Activated CD8-positive, alpha-beta memory T cell treated with anti-CD3 and anti-CD28 coated beads for 24 hours (primary cell): ENCODE data around the gene SAMD8.

Experiments used
- DNase-seq: peaks from one replicate; pipeline ENCODE4 v3.0.0-alpha.2; 2020

SAMD8 gene

DNA sequence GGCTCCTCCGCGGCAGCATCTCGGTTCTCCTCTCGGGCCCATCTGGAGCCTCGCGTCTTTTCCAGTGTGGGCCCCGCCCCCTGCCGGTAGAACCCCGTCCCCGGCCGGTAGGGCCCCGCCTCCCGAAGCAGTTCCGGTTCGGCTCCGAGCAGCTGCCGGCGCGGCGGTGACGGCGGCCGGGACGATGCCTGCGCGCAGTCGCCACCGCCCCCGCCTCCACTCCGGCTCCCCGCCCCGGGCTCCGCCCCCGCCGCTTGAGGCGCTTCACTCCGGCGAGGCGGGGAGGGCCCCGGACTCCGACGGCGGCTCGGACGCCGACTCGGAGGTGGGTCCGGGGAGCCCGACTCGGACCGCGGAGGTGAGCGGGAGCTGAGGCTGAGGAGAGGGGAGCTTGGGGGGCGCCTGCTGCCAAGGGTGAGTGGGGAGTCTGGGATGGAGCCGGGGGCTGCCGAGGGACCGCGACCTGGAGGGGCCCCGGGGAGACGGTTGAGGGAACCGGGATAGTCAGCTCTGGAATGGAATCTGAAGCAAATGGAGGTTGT is at the start of gene SAMD8:
TSS of gene SAMD8 (plus strand) at position 292 of the 542 bp plus-strand sequence. CDS start 38,873 bp downstream, outside the sequence.
- DNase-seq = peak; percentile 98

DNA sequence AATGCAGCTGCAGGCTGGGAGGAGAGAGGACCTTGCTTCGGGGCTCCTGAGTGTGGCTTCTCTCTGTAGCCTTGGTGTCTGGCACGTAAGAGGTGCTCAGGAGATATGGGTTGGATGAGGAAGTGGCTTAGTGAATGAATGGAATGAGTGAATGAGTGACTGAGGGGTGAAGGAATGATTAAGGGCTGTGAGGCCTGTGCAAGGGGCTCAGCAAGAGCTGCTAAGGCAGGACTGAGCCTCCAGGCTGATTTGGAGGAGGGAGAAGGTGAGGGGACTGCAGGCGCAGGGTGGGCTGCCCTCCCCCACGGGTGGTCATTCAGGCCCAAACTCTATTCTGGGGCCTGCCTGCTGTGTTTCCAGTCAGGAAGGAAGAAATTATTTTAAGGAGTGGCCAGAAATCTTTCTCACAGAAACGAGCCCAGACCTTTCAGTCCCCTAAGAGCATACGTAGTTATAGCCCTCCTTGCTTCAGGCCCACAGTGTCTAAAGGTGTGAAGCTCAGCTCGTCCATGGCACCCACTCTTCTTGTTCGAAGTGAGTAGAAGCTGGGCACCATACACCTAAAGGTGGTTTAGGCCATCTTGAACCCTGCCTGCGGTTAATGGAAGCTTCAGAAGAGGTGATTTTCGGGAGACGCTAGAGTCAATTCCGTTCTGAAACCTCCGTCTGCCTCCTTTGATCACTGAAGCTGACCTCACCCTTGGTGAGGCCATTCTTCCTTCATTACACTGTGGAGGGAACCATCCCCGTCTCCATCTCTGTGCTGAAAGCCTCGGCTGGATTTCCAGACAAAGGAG is 49.5 kb upstream of the SAMD8 start:
- DNase-seq = no peak

DNA sequence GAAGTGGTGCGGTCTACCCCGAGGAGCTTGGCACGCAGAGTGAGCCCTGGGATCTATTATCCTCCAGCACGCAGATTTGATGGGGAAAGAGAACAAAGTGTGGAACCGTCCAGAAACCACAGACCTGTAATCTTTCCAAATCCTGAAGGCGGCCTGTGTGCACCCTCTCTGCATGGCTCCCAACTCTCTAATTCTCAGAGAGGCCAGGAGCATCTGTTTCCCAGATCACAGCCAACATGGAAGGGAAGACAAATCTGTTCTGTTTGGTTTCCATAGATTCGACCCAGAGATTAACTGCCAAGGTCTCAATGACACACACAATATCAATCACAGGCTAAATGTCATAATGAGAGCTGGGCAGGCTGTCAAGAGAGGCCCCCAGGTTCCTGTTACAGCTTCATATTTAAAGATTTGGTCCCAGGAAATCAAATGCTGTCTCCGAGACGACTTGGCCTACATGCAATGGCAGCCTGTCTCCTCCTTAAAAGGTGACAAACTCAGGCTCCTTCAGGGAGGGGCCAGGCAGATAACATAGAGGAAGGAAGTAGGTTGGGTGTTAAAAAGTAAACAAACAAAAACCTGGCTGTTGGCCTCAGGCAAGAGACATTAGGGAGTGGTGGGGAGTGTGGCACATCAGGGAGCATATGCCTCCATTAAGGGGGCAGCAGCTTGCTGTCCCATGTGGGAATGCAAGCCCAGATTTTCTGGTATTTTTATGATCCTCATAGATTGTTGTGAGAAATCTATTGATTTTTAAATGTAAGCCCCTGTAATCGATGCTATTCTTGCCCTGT is 48.8 kb upstream of the SAMD8 start:
- DNase-seq = no peak

DNA sequence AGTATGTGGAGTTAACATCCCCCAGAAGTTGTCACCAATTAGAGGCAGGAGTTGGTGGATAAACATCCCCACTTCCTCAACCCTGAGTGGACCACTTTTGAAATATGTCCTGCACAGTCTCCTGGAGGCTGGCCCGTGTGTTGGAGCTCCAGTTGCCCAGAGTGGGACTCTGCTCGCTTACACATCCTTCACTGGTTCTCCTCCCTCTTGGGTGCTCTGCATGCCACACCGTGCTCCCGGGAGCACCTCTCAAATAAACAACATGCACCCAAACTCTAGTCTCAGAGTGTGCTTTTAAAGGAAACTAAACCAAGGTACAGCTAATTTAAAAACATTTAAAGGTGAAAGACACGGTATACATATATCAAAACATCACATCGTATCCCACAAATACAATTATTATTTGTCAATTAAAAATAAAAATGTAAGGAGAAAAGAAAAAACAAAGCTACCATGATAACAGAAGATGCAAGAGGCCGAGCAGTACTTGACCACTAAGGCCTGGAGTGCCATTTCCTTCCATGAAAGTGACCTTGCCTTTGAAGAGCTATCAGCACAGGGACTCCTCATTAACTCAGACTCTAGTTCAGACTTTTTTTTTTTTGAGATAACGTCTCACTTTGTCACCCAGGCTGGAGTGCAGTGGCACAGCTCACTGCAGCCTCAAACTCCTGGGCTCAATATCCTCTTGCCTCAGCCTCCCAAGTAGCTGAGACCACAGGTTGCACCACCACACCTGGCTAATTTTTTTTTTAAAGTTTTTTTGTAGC is 47.8 kb upstream of the SAMD8 start:
- no peak for DNase-seq

DNA sequence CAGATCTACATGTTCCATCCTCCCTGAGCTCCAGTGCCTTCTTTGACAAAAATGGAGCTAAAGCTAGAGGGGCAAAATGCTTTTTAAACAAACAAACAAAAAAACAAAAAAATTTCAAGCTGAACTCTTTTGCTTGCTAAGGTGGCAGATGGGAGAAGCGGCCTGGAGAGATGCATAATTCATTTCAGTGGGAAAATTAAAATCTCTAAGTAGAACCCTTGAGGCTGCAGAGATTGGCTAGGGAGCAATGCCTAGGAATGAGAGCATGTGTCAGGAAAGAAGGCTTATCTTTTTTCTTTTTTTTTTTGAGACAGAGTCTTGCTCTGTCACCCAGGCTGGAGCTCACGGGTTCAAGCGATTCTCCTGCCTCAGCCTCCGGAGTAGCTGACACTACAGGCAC is 46.4 kb upstream of the SAMD8 start:
- no peak for DNase-seq

DNA sequence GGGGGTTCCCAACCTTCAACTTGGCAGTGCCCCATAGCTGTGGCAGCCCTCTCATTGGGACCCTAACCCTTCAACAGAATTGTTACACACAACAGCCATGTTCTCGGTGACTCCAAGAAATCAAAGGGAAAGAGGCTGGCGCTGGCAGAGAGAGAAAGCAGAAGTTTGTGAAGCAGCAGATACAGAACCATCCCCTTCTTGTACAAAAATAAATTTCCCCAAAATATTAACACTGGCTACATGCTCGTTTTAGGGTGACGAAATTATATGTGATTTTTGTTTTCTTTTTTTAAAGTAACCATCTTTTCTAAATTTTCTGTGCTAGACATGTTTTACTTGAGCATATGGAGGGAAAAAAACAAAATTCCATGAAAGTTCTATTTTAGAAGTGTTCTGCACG is 45.2 kb upstream of the SAMD8 start:
- DNase-seq = no peak

DNA sequence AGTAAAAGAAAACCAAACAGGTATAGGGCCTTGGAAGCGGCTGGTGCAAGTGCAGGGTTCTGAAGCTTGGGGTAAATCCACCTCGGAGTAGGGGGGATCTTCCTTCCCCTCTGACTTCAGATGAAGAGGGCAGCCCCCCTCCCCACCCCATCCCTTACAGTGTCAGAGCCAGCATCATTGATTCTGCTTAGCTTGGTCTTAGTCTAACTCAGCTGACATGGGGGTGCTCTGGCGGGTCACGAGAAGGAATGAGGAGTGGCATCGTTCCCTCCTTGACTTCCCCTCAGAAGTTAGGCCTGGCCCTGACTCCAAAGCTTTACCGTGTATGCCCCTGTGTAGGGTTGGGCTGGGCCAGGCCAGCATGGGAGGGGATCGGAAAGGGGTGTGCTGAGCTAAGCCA is 44.2 kb upstream of the SAMD8 start:
- DNase-seq = no peak

DNA sequence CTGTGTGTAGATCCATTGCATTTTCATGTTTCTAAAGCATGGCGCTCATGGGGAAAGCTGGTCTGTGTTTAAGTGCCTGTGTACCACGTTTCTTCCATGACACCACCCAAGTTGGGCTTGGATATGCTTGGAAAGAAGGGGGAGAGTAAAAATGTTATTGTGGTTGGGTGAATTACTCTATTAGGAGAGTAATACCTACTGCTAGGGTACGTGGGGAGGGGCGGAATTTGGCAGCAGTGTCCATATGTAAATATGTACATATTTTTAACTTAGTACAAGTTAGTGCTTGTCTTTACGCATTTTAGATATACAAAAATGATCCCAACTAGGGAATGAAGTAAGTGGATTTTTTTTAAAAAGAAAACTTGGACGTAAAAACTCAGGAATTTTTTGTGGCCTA is 42.9 kb upstream of the SAMD8 start:
- no peak for DNase-seq

DNA sequence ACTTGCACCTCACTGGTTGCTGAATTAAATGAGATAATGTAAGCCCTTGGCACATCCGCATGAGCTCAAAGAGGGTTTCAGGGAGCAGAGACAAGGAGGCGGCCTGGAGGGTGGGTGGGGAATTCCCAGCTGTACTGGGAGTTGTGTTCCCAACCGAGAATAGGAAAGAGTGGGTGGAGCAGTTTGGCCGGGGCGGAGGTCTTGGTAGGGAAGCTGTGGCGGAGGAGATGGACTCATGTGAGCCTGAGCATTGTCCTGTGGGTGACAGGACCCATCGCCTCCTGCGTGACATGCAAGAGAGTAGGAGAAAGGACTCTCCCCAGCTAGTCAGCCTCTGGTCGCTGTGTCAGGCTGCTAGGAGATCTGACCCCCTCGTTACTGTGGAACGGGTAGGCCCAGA is 41.0 kb upstream of the SAMD8 start:
- DNase-seq = no peak

DNA sequence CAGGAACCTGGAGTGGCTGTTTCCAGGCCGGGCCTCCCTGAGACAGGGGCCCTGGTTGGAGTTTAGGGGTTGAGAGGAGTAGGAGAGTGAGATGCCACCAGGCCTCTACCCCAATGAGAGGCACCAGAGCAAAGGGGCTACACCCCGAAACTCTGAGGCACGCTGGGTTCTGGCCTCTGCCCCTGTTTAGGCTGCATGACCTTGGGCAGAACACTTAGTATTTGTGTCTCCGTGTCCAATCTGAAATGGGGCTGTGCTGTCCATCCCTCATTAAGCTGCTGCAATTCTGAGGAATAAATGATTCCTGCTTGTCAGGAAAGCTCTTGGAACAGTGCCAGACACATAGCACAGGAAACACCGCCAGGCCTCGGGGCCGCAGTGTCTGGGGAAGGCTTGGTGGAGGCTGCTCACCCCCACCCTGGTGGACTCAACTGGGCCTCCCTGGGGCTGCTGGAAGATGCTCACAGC is 40.5 kb upstream of the SAMD8 start:
- DNase-seq = no peak

DNA sequence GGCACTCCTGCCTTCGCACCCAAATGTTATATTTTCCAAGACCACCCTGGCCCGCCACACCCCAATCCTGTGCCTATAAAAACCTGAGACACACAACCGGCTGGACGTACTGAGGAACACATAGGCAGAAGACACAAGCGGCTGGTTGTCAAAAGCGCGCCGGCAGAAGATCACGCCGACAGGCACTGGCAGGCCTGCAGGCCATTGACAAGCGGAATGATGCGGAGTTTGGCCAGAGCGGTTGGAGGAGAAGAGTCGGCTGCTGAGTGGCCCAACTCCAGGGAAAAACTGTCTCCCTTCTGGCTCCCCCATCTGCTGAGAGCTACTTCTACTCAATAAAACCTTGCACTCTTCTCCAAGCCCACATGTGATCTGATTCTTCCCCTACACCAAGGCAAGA is 39.7 kb upstream of the SAMD8 start:
- peak; percentile 38 for DNase-seq

DNA sequence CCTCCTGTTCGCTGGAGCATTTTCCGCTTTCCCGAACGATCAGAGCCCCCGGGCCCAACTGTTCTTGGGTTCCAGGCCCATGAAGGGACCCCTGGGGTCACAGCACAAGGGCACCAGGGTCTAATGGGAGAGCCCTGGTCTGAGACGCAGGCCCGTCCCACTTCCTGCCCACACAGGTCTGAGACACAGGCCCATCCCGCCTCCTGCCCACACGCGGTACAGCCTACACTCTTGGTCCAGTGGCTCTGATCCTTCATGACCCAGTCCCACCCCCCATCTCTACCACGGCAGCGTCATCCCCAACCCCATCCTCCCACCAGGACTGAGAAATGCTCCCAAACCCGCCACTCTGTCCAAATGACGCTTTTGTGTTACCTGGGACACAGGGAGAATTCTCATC is 38.7 kb upstream of the SAMD8 start:
- DNase-seq = no peak

DNA sequence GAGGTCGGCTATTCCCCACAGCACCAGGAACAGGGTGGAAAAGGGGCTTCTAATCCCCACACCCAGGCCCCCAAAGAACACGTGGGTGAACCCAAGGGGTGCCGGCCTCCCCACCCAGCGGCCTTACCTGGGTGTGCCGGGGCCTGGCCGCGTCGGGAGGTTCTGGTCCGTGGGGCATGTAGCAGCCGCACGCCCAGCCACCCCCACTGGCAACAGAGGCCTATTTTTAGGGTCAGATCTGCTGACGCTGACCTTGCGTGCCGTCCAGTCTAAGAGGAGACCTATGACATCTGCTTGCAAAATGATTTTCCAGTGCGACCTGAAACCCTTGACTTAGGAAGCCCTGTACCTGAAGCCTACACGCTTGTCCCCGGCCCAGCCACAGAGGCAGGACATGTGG is 38.0 kb upstream of the SAMD8 start:
- peak; percentile 30 for DNase-seq

DNA sequence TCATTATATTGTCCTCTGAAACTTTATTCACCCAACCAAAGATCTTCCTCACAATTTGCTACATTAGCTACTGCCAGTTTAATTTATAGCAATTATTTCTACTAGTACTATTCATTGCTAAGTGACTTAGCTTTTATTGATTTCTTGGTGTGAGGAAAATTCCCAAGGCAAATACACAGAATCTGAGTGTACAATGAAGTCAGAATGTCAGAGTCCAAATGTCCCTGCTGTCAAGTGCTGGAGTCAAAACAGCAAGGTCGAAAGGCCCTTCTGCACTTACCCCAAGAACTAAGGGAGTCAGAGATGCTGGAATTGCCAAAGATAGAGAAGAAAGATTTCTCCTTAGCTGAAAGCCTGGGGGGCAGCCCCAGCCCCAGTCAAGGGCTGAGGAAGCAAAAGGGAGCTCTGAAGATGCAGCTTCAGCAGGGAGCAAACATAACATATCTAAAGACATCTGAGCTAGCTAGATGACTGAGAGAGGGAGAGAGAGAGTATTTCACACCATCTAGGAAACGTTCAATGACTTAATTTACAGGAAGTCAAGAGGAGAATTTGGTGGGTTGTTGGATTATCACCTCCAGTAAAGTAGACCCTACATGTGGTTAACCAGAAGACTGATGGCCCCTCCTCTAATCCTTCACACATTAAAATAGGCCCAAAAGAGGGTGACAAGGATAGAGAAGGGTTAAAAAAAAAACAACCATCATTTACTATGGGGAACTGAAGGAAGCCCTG is 36.6 kb upstream of the SAMD8 start:
- DNase-seq = peak; percentile 41

DNA sequence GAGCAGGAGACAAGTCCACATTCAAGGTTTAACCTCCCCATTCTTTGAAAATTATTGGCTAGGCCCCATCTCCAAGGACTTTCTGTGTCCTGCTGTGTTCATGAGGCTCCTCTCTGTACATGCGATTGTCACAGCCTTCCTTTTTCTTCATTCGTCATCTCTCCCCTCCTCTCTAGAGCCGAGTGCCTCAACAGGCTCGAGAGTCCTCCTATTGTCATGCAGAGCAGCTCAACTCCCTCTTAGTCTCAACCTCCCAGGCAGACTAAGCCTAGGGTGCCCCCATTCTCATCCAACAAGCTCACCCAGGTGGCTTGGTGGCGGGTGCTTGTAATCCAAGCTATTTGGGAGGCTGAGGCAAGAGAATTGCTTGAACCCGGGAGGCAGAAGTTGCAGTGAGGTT is 35.1 kb upstream of the SAMD8 start:
- DNase-seq = peak; percentile 45

DNA sequence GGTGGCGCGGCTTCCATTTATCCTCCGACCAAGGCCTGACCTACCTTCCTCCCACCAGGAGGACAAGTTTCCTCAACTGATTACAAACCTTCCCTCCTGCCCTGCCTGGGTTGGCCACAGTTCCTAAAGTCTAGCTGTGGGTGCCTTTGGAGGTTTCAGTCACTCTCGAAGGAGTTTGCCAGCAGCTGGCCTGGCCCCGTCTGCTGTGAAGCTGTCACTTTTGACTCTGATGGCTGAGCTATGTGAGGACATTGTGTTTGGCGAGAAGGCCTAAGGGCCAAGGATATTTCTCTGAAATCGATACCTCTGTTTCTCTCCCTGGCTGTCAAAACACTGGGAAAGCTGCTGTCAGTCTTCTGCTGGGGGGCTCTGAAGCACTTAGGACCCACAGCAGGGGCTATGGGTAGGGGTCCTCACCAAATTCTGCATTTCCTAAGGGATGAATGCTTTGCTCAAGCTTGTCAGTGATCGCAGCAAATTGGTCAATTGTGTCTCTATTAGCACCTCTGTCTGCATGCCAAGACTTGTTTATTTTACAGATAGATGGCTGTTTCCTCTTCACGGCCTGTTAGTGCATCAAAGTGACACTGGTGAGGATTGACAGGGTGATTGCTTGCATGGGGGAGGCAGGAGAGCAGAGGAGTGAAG is 31.9 kb upstream of the SAMD8 start:
- DNase-seq = no peak

DNA sequence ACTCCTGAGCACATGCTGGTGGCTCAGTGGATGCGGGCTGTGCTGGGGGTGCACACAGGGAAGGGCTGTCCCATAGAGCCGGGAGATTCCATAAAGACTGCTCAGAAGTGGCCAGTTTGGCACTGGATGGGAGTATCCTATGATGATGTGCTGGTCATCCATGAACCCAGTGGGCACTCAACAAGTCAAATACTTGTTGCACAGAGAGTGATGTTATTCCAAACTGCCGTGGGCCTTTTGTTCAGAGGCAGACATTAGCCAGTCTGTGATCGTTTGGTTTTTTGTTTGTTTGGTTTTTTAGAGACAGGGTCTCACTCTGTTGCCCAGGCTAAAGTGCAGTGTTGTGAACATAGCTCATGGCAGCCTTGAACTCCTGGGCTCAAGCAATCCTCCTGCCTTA is 30.9 kb upstream of the SAMD8 start:
- no peak for DNase-seq

DNA sequence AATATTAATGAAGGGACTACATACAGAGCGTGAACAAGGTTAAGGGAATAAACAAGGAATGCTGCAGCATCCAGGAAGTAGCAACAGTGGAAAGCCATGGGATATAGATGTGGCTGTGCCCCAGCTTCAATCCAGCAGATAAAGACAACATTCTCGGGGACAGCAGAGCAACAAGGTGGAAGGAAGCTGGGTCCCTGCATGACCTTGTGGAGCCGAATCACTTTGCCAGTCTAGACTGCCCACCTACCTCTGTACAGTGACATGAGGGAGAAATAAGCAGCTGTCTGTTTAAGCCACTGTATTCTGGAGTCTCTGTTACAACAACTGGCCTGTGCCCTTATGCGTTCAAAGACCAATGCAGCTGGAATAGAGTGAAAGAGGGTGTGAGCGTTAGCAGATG is 30.1 kb upstream of the SAMD8 start:
- no peak for DNase-seq

DNA sequence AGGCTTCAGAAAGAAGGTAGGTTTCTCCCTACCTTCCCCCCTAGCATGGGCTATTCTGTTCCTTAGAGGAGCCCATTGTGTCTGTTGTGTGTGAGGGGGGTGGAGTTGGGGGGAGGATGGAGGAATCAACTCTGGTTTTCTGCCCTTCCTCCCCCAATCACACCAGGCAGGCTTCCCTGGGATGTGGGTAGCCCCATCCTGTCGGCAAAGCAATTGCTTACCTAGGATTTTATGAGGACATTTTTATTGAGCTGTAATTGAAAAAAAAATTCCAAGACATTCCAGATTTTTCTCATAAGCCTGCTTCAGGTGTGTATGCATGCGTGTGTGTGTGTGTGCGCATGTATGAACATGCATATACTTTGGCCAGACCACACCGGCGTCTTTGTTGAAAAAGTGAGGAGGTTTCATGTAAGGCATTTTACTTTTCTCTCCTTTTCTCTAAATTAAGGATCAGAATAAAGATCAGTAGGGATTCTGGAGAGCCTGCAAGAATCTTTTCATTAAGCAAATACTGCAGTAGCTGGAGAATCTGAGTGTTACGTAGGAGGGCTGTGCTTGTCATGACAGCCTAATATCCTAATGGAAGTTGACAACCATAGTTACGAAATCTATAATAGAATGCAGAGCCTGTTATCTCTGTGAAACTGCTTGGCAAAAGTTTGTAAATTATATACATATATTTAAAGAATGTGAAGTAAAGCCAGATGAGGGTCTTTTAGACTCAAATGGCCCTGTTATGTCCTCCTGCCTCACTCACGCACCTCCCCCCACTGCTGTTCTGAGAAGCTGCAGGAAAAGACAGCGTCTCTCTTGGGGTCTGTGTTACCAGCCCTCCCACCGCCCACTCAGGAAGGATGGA is 27.3 kb upstream of the SAMD8 start:
- no peak for DNase-seq

DNA sequence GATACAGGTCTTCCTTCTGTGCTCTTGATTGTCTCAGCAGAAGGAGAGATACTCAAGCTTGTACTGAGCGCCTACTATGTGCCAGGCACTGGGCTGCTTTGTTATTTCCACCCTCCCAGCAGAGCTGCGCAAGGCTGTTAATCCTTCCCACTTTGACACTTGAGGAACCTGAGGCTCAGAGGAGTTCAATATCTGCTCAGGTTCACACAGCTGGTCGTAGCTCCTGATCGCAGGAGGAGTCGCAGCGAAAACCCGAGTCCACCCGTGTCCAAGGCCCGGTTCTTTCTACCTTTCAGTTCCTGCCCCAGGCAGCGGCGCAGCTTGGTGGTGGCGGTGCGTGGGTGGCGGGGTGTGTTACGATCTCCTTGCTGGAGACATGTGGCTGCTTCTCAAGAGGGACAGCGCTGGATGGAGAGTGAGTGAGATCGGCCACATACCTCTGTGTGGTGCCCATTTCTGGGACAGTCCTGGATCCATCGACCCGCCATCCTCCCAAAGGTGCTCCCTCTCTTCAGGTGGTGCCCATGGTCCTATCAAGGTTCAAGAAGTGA is 26.5 kb upstream of the SAMD8 start:
- no peak for DNase-seq
